HG02759 (cell line): Measurements from ENCODE around the gene ASAP3.

ENCODE experiments used
- ATAC-seq: cut with Tn5 transposase; IDR thresholded peaks from one replicate; pipeline ENCODE4 v1.9.1; 2021; ENCODE audit warnings: mild to moderate bottlenecking, moderate library complexity; ENCODE audit not compliant: unreplicated experiment

The ASAP3 gene

GRCh38 chr1:23451441-23451840, 32.5 kb downstream of the ASAP3 start:
- ATAC-seq = no peak

GRCh38 chr1:23450894-23451293, 33.1 kb downstream of the ASAP3 start:
- ATAC-seq = no peak

- no peak for ATAC-seq
These were observed 34.0 kb downstream of the ASAP3 start for GRCh38 chr1:23449958-23450357.

GRCh38 chr1:23449306-23449705, 34.7 kb downstream of the ASAP3 start:
- no peak for ATAC-seq

GRCh38 chr1:23448846-23449245, 35.1 kb downstream of the ASAP3 start:
- no peak for ATAC-seq

- ATAC-seq = no peak
These were observed 37.2 kb downstream of the ASAP3 start for GRCh38 chr1:23446661-23447310.

GRCh38 chr1:23444596-23445390, 39.2 kb downstream of the ASAP3 start:
- no peak for ATAC-seq

GRCh38 chr1:23444104-23444533, 39.9 kb downstream of the ASAP3 start:
- ATAC-seq = no peak

GRCh38 chr1:23442751-23443150, 41.2 kb downstream of the ASAP3 start:
- ATAC-seq = no peak

- ATAC-seq = no peak
These were observed 42.4 kb downstream of the ASAP3 start for GRCh38 chr1:23441446-23442148.

GRCh38 chr1:23438545-23438944, 45.4 kb downstream of the ASAP3 start:
- no peak for ATAC-seq

- ATAC-seq = no peak
These were observed 46.7 kb downstream of the ASAP3 start for GRCh38 chr1:23437355-23437664.

GRCh38 chr1:23436520-23437354, 47.2 kb downstream of the ASAP3 start:
- no peak for ATAC-seq

GRCh38 chr1:23434260-23434775, 49.7 kb downstream of the ASAP3 start:
- no peak for ATAC-seq

GRCh38 chr1:23433122-23433521, 50.9 kb downstream of the ASAP3 start:
- no peak for ATAC-seq

GRCh38 chr1:23431431-23431830, 52.5 kb downstream of the ASAP3 start:
- no peak for ATAC-seq

GRCh38 chr1:23430803-23431202, 53.2 kb downstream of the ASAP3 start:
- ATAC-seq = no peak

- ATAC-seq = no peak
These were observed 55.7 kb downstream of the ASAP3 start for GRCh38 chr1:23428136-23428905.

- no peak for ATAC-seq
These were observed 56.4 kb downstream of the ASAP3 start for GRCh38 chr1:23427550-23427949.

- ATAC-seq = no peak
These were observed 57.2 kb downstream of the ASAP3 start for GRCh38 chr1:23426828-23427227.
